Astrocyte of the spinal cord (primary cell): ENCODE data around the gene DENND2C.
"Not testable (repeated sequence)": the region's sequence is repeated elsewhere in the genome, so short reads cannot be mapped to it uniquely, and the experiment has no call there.

Experiments
- DNase-seq: peaks from one replicate; pipeline ENCODE4 v3.0.0; 2011; ENCODE audit warnings: low read depth, low spot score
- H3K4me3 ChIP-seq: 2 replicates; pipeline ENCODE4 v1.5.1; 2011; ENCODE audit warnings: low read depth, mild to moderate bottlenecking, low read length, moderate library complexity
- CTCF ChIP-seq: IDR thresholded peaks from 2 replicates; pipeline ENCODE4 v1.5.1; 2012; ENCODE audit warnings: low read depth, mild to moderate bottlenecking, low read length, inconsistent platforms
- in situ Hi-C: cut with HindIII; loops from 2 replicates; pipeline ENCODE4 v1.10.0; 2017; ENCODE audit warnings: low sequenced_read_pairs

DENND2C gene

GRCh38 chr1:114585231-114585630 is 84.6 kb downstream of the DENND2C start:
- in situ Hi-C loops: no loop called here
- no peak overlapping the region for H3K4me3 ChIP-seq
- TF ChIP-seq CTCF: no peak
- peak; percentile 5 for DNase-seq

- H3K4me3 ChIP-seq: peak within 1 kb of the TSS; percentile 87
- in situ Hi-C loops: no loop called here
- no peak for TF ChIP-seq CTCF
- DNase-seq: peak; percentile 99
These were observed 88.2 kb downstream of the DENND2C start, which contains the start of gene BCAS2 for GRCh38 chr1:114581335-114582287. Gene BCAS2 (minus strand): TSS chr1:114581615. CDS start chr1:114581591, 24 bp downstream.

GRCh38 chr1:114574365-114574764 is 95.5 kb downstream of the DENND2C start:
- no peak for DNase-seq
- no peak overlapping the region for H3K4me3 ChIP-seq
- in situ Hi-C loops: no loop called here
- no peak for TF ChIP-seq CTCF

GRCh38 chr1:114564141-114564540 is 105.7 kb downstream of the DENND2C start:
- no peak for DNase-seq
- no peak overlapping the region for H3K4me3 ChIP-seq
- in situ Hi-C loops: no loop called here
- no peak for TF ChIP-seq CTCF

- H3K4me3 ChIP-seq, DNase-seq, in situ Hi-C loops: not testable (repeated sequence)
These were observed 106.8 kb downstream of the DENND2C start for GRCh38 chr1:114562978-114563510.

- in situ Hi-C loops: no loop called here
- no peak for TF ChIP-seq CTCF
- H3K4me3 ChIP-seq: no peak overlapping the region
- DNase-seq: no peak
These were observed 108.5 kb downstream of the DENND2C start for GRCh38 chr1:114561333-114561732.

GRCh38 chr1:114559356-114559755 is 110.5 kb downstream of the DENND2C start:
- no peak overlapping the region for H3K4me3 ChIP-seq
- no peak for TF ChIP-seq CTCF
- DNase-seq: no peak
- in situ Hi-C loops: no loop called here
